ENCODE data around the gene SDHB. TPM values are rescaled to one million over a fixed set of nuclear protein-coding genes. Genes with fewer than 3 reads are reported as not detected.

Gene SDHB
- 79.3 TPM for total RNA-seq
- long read RNA-seq, transcript SDHB-201 (8 exons, 1,153 nt): major isoform, 62 of 68 reads
- long read RNA-seq, partial matches to known transcripts: 4 of 68 reads
- long read RNA-seq, other reads (novel, unspliced or antisense): 2 of 68 reads

- H3K27me3 ChIP-seq: no peaks in the 10 kb centered on the region
- peaks cover 18% of the 10 kb centered on the region for H3K36me3 ChIP-seq
- no peak for TF ChIP-seq CTCF (IDR thresholded peaks at IDR 0.05)
- DNase-seq (peak; percentile 99), ATAC-seq (peak; percentile 99)
- intact Hi-C loops (cut with DNase I): no loop called here
- peaks cover 16% of the 10 kb centered on the region for H3K4me1 ChIP-seq
- peak within 1 kb of the TSS; percentile 89 for H3K27ac ChIP-seq
- H3K4me3 ChIP-seq: peak within 1 kb of the TSS; percentile 92
- H3K9me3 ChIP-seq: no peaks in the 10 kb centered on the region
Measured at GRCh38 chr1:17053685-17054410, at the start of gene SDHB. TSS of gene SDHB (minus strand) at chr1:17054032. CDS start at chr1:17054019, 13 bp downstream.

DNA sequence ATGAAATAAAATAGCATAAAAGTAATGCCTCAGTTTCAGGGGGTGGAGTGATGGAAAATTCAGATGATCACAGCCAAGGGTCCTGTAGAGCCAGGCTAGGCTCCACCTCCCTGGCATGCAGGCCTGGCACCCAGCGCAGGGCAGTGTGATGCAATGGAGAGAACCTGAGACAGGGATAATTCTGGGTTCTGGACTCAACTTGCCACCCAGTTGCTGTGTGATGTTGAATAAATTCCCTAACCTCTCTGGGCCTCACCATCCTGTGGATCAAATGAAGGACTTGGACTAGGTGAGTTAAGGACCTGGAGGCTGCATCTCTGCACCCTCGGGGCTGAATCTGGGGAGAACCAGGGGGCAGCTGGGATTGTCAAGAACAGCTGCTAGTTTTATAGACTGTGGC lies 48.4 kb upstream of the SDHB start:
- DNase-seq (no peak), ATAC-seq (no peak)
- no peak overlapping the region for H3K27ac ChIP-seq
- intact Hi-C loops (cut with DNase I): no loop called here
- H3K4me1 ChIP-seq: peaks cover 7% of the 10 kb centered on the region
- no peak for TF ChIP-seq CTCF (IDR thresholded peaks at IDR 0.05)
- H3K36me3 ChIP-seq: no peaks in the 10 kb centered on the region
- H3K27me3 ChIP-seq: no peaks in the 10 kb centered on the region
- no peak overlapping the region for H3K4me3 ChIP-seq
- no peaks in the 10 kb centered on the region for H3K9me3 ChIP-seq

GRCh38 chr1:17101261-17101660 lies 47.4 kb upstream of the SDHB start:
- DNase-seq (no peak), ATAC-seq (no peak)
- Histone ChIP-seq H3K9me3 (no peaks in the 10 kb centered on the region), H3K27ac (no peak overlapping the region), H3K4me1 (peaks cover 7% of the 10 kb centered on the region), H3K4me3 (no peak overlapping the region), H3K27me3 (no peaks in the 10 kb centered on the region), H3K36me3 (no peaks in the 10 kb centered on the region)
- TF ChIP-seq CTCF (IDR thresholded peaks at IDR 0.05): no peak
- intact Hi-C loops (cut with DNase I): no loop called here

DNA sequence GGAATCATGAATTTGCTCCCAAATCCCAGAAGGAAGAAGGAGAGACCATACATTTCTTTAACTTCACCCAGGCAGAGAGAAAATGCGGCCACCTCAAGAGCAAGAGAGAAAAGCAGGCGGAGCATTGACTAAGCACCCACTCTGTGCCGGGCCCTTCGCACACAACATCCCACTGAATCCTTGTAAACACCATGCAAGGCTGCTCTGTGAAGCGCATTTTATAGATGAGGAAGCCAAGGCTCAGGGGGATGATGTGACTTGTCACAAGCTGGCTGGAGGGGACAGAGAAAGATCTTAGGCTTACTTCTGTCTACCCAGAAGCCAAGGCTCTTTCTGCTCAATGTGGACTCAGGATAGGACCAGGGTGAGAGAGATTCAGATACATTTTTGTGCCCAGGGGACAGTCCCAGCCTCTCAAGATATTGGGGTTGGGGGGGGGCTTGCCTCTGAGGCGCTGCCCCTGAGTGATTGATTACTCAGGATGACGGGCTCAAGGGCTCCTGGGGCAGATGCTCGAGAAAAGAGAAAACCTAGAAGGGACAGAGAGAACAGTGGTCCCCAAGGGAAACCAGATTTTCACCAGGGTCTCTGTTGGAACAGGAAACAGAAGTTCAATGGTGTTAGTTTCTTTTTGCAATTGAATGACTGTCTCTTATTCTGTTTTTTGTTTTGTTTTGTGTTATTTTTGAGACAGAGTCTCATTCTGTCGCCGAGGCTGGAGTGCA lies 45.9 kb upstream of the SDHB start:
- no peak overlapping the region for H3K27ac ChIP-seq
- DNase-seq: no peak
- intact Hi-C loops (cut with DNase I): no loop called here

More for the DNA sequence above, 45.9 kb upstream of the SDHB start:
- no peak for ATAC-seq
- Histone ChIP-seq H3K9me3 (no peaks in the 10 kb centered on the region), H3K4me3 (no peak overlapping the region), H3K4me1 (peaks cover 7% of the 10 kb centered on the region), H3K27me3 (no peaks in the 10 kb centered on the region), H3K36me3 (no peaks in the 10 kb centered on the region)
- no peak for TF ChIP-seq CTCF (IDR thresholded peaks at IDR 0.05)
